ENCODE data around the gene KIF2A.

The KIF2A gene

DNA sequence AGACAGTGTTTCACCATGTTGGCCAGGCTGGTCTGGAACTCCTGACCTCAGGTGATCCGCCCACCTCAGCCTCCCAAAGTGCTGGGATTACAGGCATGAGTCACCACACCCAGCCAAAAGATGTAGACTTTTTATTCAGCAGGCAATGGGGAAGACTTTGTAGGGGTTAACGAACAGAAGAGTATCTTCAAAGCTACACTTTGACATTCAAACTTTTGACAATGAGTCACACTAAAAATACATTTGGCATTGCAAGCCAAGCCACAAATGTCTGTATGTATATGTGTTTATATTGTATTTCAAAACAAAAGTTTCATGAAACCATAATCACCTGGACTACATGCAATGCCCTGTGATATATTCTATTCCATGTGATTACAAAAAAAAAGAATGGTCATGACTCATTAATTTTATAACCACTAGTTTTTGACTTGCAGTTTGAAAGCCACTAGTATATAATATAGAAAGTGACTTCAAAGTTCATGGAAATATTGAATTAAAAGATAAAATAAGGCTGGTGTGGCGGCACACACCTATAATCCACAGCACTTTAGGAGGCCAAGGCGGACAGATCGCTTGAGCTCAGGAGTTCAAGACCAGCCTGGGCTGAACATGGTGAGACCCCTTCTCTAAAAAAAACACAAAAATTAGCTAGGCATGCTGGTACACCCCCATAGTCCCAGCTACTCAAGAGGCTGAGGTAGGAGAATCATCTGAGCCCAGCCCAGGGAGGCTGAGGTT, 89.4 kb downstream of the KIF2A start:
- H4K20me1 ChIP-seq (ENCODE audit: insufficient read depth, low read length), result no peaks in the 10 kb centered on the region
- no peaks in the 10 kb centered on the region for H3K9me3 ChIP-seq (ENCODE audit: insufficient read depth, low read length, severe bottlenecking)
- peaks cover under 1% of the 10 kb centered on the region; the same call in 1 of the 2 replicates for H3K79me2 ChIP-seq (ENCODE audit: insufficient read depth, low read length)
- TF ChIP-seq, protein P1, sequence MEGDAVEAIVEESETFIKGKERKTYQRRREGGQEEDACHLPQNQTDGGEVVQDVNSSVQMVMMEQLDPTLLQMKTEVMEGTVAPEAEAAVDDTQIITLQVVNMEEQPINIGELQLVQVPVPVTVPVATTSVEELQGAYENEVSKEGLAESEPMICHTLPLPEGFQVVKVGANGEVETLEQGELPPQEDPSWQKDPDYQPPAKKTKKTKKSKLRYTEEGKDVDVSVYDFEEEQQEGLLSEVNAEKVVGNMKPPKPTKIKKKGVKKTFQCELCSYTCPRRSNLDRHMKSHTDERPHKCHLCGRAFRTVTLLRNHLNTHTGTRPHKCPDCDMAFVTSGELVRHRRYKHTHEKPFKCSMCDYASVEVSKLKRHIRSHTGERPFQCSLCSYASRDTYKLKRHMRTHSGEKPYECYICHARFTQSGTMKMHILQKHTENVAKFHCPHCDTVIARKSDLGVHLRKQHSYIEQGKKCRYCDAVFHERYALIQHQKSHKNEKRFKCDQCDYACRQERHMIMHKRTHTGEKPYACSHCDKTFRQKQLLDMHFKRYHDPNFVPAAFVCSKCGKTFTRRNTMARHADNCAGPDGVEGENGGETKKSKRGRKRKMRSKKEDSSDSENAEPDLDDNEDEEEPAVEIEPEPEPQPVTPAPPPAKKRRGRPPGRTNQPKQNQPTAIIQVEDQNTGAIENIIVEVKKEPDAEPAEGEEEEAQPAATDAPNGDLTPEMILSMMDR (IDR thresholded peaks at IDR 0.05; ENCODE audit: borderline replicate concordance, extremely low read depth, low read length, poor library complexity, severe bottlenecking), result no peak
- no peak for TF ChIP-seq EZH2 (IDR thresholded peaks at IDR 0.05; ENCODE audit: borderline replicate concordance, low read depth, low read length, severe bottlenecking)
- no peak for ATAC-seq (ENCODE audit: insufficient read depth, low read depth)
- no peak overlapping the region for H3K4me3 ChIP-seq (ENCODE audit: low read depth in 1 of 2, low read length in 2 of 2)
- H3K4me2 ChIP-seq (ENCODE audit: insufficient read depth, low read length), result no peak overlapping the region
- H3K36me3 ChIP-seq (ENCODE audit: insufficient read depth, low read length), result peaks cover 79% of the 10 kb centered on the region
- H3K27me3 ChIP-seq (ENCODE audit: insufficient read depth, low read length, poor library complexity), result no peaks in the 10 kb centered on the region
- DNase-seq, result no peak
- no peak overlapping the region for H3K27ac ChIP-seq (ENCODE audit: low read length)
- H2AFZ ChIP-seq (ENCODE audit: low read depth, low read length), result no peak overlapping the region
- H3K4me1 ChIP-seq (ENCODE audit: insufficient read depth, low read length), result no peaks in the 10 kb centered on the region
- H3K9ac ChIP-seq (ENCODE audit: low read depth, low read length), result no peak overlapping the region

DNA sequence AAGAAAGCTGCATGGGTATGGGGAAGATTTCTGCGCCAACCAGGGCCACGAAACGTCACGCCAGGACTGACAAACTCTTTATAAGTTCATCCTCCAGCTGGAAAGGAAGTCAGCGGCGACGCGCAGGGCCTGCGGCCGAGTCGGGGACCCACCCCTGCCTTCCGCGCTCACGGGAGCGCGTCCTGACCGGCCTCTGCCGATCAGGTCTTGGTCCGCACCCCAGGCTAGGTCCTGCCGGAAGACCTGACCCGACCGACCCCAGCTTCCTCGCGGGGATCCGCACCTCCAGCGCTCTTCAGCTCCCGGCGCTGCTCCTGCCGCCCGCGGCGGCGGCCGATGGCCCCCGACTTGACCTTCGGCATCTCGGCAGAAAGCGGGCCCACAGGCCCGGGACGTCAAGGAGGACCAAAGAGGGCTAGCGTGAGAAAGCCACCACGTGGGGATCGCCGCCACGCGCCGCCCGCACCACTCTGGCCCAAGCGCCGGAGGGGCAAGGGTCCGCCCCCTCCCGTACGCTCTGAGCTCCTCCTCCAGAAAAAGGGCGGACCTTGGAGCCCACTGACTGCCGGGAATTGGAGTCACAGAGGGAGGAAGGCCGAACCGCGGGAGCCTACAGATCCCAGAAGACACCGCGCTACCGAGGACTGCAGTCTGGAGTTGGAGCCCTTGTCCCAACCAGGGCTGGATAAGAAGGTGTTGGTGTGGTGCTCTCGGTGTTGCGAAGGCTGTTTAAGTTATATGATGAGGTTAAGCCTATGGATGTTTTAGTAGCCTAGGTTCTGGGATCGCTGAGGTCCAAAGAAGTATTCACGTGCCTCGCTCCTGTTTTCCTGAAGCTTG, 97.6 kb downstream of the KIF2A start, which contains the start of gene DIMT1:
Gene DIMT1, minus strand, starts transcription at position 495 of the 840 bp plus-strand sequence. Its CDS starts 133 bp downstream, at position 362.
- peaks cover 25% of the 10 kb centered on the region for H3K79me2 ChIP-seq (ENCODE audit: insufficient read depth, low read length)
- peak within 1 kb of the TSS; percentile 80 for H3K9ac ChIP-seq (ENCODE audit: low read depth, low read length)
- TF ChIP-seq, protein P1 (IDR thresholded peaks at IDR 0.05; ENCODE audit: borderline replicate concordance, extremely low read depth, low read length, poor library complexity, severe bottlenecking), result no peak
- no peak for TF ChIP-seq EZH2 (IDR thresholded peaks at IDR 0.05; ENCODE audit: borderline replicate concordance, low read depth, low read length, severe bottlenecking)
- H4K20me1 ChIP-seq (ENCODE audit: insufficient read depth, low read length), result no peaks in the 10 kb centered on the region; the same call in 1 of the 2 replicates
- peak; percentile 99 for ATAC-seq (ENCODE audit: insufficient read depth, low read depth)
- H2AFZ ChIP-seq (ENCODE audit: low read depth, low read length), result peak within 1 kb of the TSS; percentile 100
- H3K27me3 ChIP-seq (ENCODE audit: insufficient read depth, low read length, poor library complexity), result no peaks in the 10 kb centered on the region
- no peaks in the 10 kb centered on the region for H3K9me3 ChIP-seq (ENCODE audit: insufficient read depth, low read length, severe bottlenecking)
- peak within 1 kb of the TSS; percentile 70 to 85 for H3K4me3 ChIP-seq (ENCODE audit: low read depth in 1 of 2, low read length in 2 of 2)
- peak within 1 kb of the TSS; percentile 97 for H3K27ac ChIP-seq (ENCODE audit: low read length)
- H3K4me2 ChIP-seq (ENCODE audit: insufficient read depth, low read length), result peak within 1 kb of the TSS; percentile 83
- peak; percentile 95 for DNase-seq
- peaks cover 23% of the 10 kb centered on the region for H3K4me1 ChIP-seq (ENCODE audit: insufficient read depth, low read length)
- H3K36me3 ChIP-seq (ENCODE audit: insufficient read depth, low read length), result peaks cover 28% of the 10 kb centered on the region

DNA sequence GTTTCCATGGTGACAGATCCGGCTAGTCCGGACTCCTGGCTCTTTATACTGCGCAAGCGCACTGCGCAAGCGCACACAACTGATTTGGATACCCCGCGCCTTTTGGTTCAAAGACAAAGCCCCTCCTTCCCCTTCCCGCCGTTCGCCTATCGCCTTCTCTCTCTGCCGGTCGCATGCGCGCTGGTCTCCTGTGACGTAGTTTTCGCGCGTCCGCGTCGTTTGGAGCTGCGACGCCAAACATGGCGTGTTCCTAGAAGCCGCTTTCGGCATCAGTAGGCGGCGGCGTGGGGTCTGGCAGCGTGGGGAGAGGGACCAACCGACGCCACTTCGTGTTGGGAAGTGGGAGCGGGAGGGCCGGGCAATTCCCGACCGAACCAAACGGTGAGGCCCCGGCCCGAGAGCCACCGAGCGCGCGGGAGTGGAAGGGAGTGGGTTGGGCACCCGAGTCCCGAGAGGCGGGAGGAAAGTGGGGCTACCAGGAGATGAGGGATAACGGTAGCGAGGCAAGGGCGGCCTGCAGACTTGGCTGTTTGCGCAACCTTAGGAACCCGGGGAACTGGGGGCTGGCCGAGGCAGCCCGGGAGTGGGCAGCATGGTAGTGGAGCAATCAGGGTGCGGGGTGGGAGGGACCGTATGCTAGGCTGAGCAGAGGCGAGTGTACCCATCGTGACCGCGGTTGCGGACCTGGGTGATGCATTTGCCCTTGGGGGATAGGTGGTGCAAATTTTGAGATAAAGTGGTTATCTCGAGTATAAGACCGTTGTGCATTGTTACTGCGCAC, 106.7 kb downstream of the KIF2A start, which contains the start of gene IPO11:
Gene IPO11, plus strand, starts transcription at position 215 of the 781 bp plus-strand sequence. CDS start 24,517 bp downstream, outside the sequence.
- H3K27me3 ChIP-seq (ENCODE audit: insufficient read depth, low read length, poor library complexity), result no peaks in the 10 kb centered on the region
- ATAC-seq (ENCODE audit: insufficient read depth, low read depth), result peak; percentile 92
- peak within 1 kb of the TSS; percentile 82 for H3K9ac ChIP-seq (ENCODE audit: low read depth, low read length)
- peaks cover 9% of the 10 kb centered on the region; the same call in 1 of the 2 replicates for H4K20me1 ChIP-seq (ENCODE audit: insufficient read depth, low read length)
- peaks cover 7% of the 10 kb centered on the region for H3K36me3 ChIP-seq (ENCODE audit: insufficient read depth, low read length)
- H3K9me3 ChIP-seq (ENCODE audit: insufficient read depth, low read length, severe bottlenecking), result no peaks in the 10 kb centered on the region
- peak within 1 kb of the TSS; percentile 91 for H3K4me2 ChIP-seq (ENCODE audit: insufficient read depth, low read length)
- peak within 1 kb of the TSS; percentile 81 for H3K27ac ChIP-seq (ENCODE audit: low read length)
- peak; percentile 98 for DNase-seq
- peaks cover 52% of the 10 kb centered on the region for H3K79me2 ChIP-seq (ENCODE audit: insufficient read depth, low read length)
- H3K4me1 ChIP-seq (ENCODE audit: insufficient read depth, low read length), result peaks cover 31% of the 10 kb centered on the region
- peak within 1 kb of the TSS; percentile 95 for H2AFZ ChIP-seq (ENCODE audit: low read depth, low read length)
- peak within 1 kb of the TSS; percentile 91 to 97 for H3K4me3 ChIP-seq (ENCODE audit: low read depth in 1 of 2, low read length in 2 of 2)
- TF ChIP-seq, protein P1 (IDR thresholded peaks at IDR 0.05; ENCODE audit: borderline replicate concordance, extremely low read depth, low read length, poor library complexity, severe bottlenecking), result no peak
- no peak for TF ChIP-seq EZH2 (IDR thresholded peaks at IDR 0.05; ENCODE audit: borderline replicate concordance, low read depth, low read length, severe bottlenecking)
